GM19438 (cell line): ENCODE data around the gene ARFGEF2.
"Not testable (repeated sequence)": the region's sequence is repeated elsewhere in the genome, so short reads cannot be mapped to it uniquely, and the experiment has no call there.

Experiments
- ATAC-seq: cut with Tn5 transposase; IDR thresholded peaks from one replicate; pipeline ENCODE4 v1.9.1; 2021; ENCODE audit warnings: low read depth; ENCODE audit not compliant: unreplicated experiment

The ARFGEF2 gene

GRCh38 chr20:48926821-48927220 lies 5.3 kb downstream of the ARFGEF2 start:
- no peak for ATAC-seq

- ATAC-seq: no peak
These were observed 7.6 kb downstream of the ARFGEF2 start for GRCh38 chr20:48928832-48929725.

- ATAC-seq: no peak
These were observed 8.5 kb downstream of the ARFGEF2 start for GRCh38 chr20:48930035-48930434.

- ATAC-seq: no peak
These were observed 9.4 kb downstream of the ARFGEF2 start for GRCh38 chr20:48930878-48931277.

GRCh38 chr20:48931527-48932374 lies 10.2 kb downstream of the ARFGEF2 start:
- no peak for ATAC-seq

- ATAC-seq: no peak
These were observed 10.9 kb downstream of the ARFGEF2 start for GRCh38 chr20:48932375-48932941.

GRCh38 chr20:48933017-48933766 lies 11.7 kb downstream of the ARFGEF2 start:
- ATAC-seq: no peak

GRCh38 chr20:48934273-48934877 lies 12.9 kb downstream of the ARFGEF2 start:
- not testable (repeated sequence) for ATAC-seq

- ATAC-seq: not testable (repeated sequence)
These were observed 13.5 kb downstream of the ARFGEF2 start for GRCh38 chr20:48934966-48935365.

- ATAC-seq: not testable (repeated sequence)
These were observed 14.7 kb downstream of the ARFGEF2 start for GRCh38 chr20:48936178-48936577.

GRCh38 chr20:48937674-48938073 lies 16.2 kb downstream of the ARFGEF2 start:
- ATAC-seq: no peak

- no peak for ATAC-seq
These were observed 17.2 kb downstream of the ARFGEF2 start for GRCh38 chr20:48938670-48939069.

- ATAC-seq: no peak
These were observed 18.7 kb downstream of the ARFGEF2 start for GRCh38 chr20:48940170-48940569.

GRCh38 chr20:48941467-48941866 lies 20.0 kb downstream of the ARFGEF2 start:
- no peak for ATAC-seq

- ATAC-seq: no peak
These were observed 21.2 kb downstream of the ARFGEF2 start for GRCh38 chr20:48942730-48943129.

GRCh38 chr20:48944663-48945297 lies 23.3 kb downstream of the ARFGEF2 start:
- no peak for ATAC-seq

- ATAC-seq: no peak
These were observed 24.5 kb downstream of the ARFGEF2 start for GRCh38 chr20:48945840-48946514.

- ATAC-seq: no peak
These were observed 27.1 kb downstream of the ARFGEF2 start for GRCh38 chr20:48948612-48949011.
